Mammary epithelial cell (primary cell): ENCODE results near the gene MPV17.
"Not testable (repeated sequence)": the region's sequence is repeated elsewhere in the genome, so short reads cannot be mapped to it uniquely, and the experiment has no call there.

Experiments used
- CTCF ChIP-seq, 2 donors: IDR thresholded peaks in 1 of 2; conservative IDR thresholded peaks in 1 of 2; 2 replicates each; pipeline ENCODE4 v1.5.1; 2011 to 2012; ENCODE audit warnings: inconsistent platforms in 2 of 2, low read length in 2 of 2, mild to moderate bottlenecking in 2 of 2, control low read depth in 1 of 2, low read depth in 1 of 2; ENCODE audit not compliant: insufficient read depth in 1 of 2; ENCODE audit errors: extremely low read depth in 1 of 2
- EZH2 ChIP-seq: IDR thresholded peaks from 2 replicates; pipeline ENCODE4 v1.6.1; 2012; ENCODE audit warnings: low read length, inconsistent platforms, borderline replicate concordance

GRCh38 chr2:27272537-27273522, 50.1 kb downstream of the MPV17 start:
- not testable (repeated sequence) for TF ChIP-seq CTCF (conservative IDR thresholded peaks at IDR 0.05 in 1 of 2, IDR thresholded peaks at IDR 0.05 in 1 of 2; ENCODE audit: extremely low read depth in 1 of 2, insufficient read depth in 1 of 2, low read depth in 1 of 2, low read length in 2 of 2); EZH2
